GM19023 (cell line): ENCODE measurements around the gene AJUBA.
A peak's percentile ranks its signal among the peaks of the same experiment; 100 is the strongest.
"Not testable (repeated sequence)": the region's sequence is repeated elsewhere in the genome, so short reads cannot be mapped to it uniquely, and the experiment has no call there.

Experiments
- ATAC-seq: cut with Tn5 transposase; IDR thresholded peaks from one replicate; pipeline ENCODE4 v1.9.1; 2021; ENCODE audit warnings: mild to moderate bottlenecking, moderate library complexity; ENCODE audit not compliant: unreplicated experiment

Gene AJUBA

GRCh38 chr14:22952418-22952817, 29.9 kb downstream of the AJUBA start:
- no peak for ATAC-seq

GRCh38 chr14:22951795-22952194, 30.6 kb downstream of the AJUBA start:
- not testable (repeated sequence) for ATAC-seq

- ATAC-seq, result no peak
These were observed 36.7 kb downstream of the AJUBA start for GRCh38 chr14:22945642-22946041.

GRCh38 chr14:22939684-22940083, 42.7 kb downstream of the AJUBA start:
- ATAC-seq, result no peak

- no peak for ATAC-seq
These were observed 47.2 kb downstream of the AJUBA start for GRCh38 chr14:22935156-22935555.

GRCh38 chr14:22932146-22932545, 50.2 kb downstream of the AJUBA start:
- ATAC-seq, result no peak

GRCh38 chr14:22929961-22930364, 52.4 kb downstream of the AJUBA start:
- no peak for ATAC-seq

GRCh38 chr14:22929104-22929960, 53.0 kb downstream of the AJUBA start, which contains the start of gene PRMT5:
Gene PRMT5 (minus strand): TSS chr14:22929376. CDS start chr14:22929361, 15 bp downstream.
- ATAC-seq, result peak; percentile 93

- ATAC-seq, result no peak
These were observed 53.9 kb downstream of the AJUBA start for GRCh38 chr14:22928237-22929103.

GRCh38 chr14:22926316-22926715, 56.0 kb downstream of the AJUBA start:
- no peak for ATAC-seq

- no peak for ATAC-seq
These were observed 56.8 kb downstream of the AJUBA start for GRCh38 chr14:22925513-22925912.

GRCh38 chr14:22923746-22924145, 58.6 kb downstream of the AJUBA start:
- ATAC-seq, result no peak

- ATAC-seq, result no peak
These were observed 60.1 kb downstream of the AJUBA start for GRCh38 chr14:22922294-22922693.
